Measurements from ENCODE around the gene ELOVL6.
"Not testable (repeated sequence)": the region's sequence is repeated elsewhere in the genome, so short reads cannot be mapped to it uniquely, and the experiment has no call there.

Gene ELOVL6

GRCh38 chr4:110157580-110157979 is 40.8 kb downstream of the ELOVL6 start:
- no peak for DNase-seq

GRCh38 chr4:110157166-110157565 is 41.2 kb downstream of the ELOVL6 start:
- not testable (repeated sequence) for DNase-seq

- no peak for DNase-seq
These were observed 42.0 kb downstream of the ELOVL6 start for GRCh38 chr4:110156442-110156841.

- DNase-seq: no peak
These were observed 42.8 kb downstream of the ELOVL6 start for GRCh38 chr4:110155654-110156053.

GRCh38 chr4:110154582-110154981 is 43.8 kb downstream of the ELOVL6 start:
- DNase-seq: peak; percentile 11

GRCh38 chr4:110152386-110152785 is 46.0 kb downstream of the ELOVL6 start:
- DNase-seq: no peak

- no peak for DNase-seq
These were observed 49.3 kb downstream of the ELOVL6 start for GRCh38 chr4:110149089-110149488.

GRCh38 chr4:110142461-110142860 is 56.0 kb downstream of the ELOVL6 start:
- no peak for DNase-seq

- no peak for DNase-seq
These were observed 58.6 kb downstream of the ELOVL6 start for GRCh38 chr4:110139815-110140214.

GRCh38 chr4:110139111-110139510 is 59.3 kb downstream of the ELOVL6 start:
- DNase-seq: no peak

- no peak for DNase-seq
These were observed 59.9 kb downstream of the ELOVL6 start for GRCh38 chr4:110138551-110138950.

GRCh38 chr4:110137829-110138228 is 60.6 kb downstream of the ELOVL6 start:
- DNase-seq: no peak

GRCh38 chr4:110135523-110135922 is 62.9 kb downstream of the ELOVL6 start:
- no peak for DNase-seq

- no peak for DNase-seq
These were observed 63.3 kb downstream of the ELOVL6 start for GRCh38 chr4:110135076-110135475.

GRCh38 chr4:110134269-110134869 is 64.0 kb downstream of the ELOVL6 start:
- DNase-seq: no peak

- DNase-seq: no peak
These were observed 65.3 kb downstream of the ELOVL6 start for GRCh38 chr4:110132816-110133719.

- no peak for DNase-seq
These were observed 66.5 kb downstream of the ELOVL6 start for GRCh38 chr4:110131916-110132315.

GRCh38 chr4:110130576-110131358 is 67.6 kb downstream of the ELOVL6 start:
- DNase-seq: no peak

GRCh38 chr4:110129544-110129943 is 68.9 kb downstream of the ELOVL6 start:
- DNase-seq: no peak

- no peak for DNase-seq
These were observed 69.9 kb downstream of the ELOVL6 start for GRCh38 chr4:110128472-110128919.

GRCh38 chr4:110128029-110128428 is 70.4 kb downstream of the ELOVL6 start:
- DNase-seq: no peak

GRCh38 chr4:110124711-110125110 is 73.7 kb downstream of the ELOVL6 start:
- DNase-seq: no peak

GRCh38 chr4:110122201-110122600 is 76.2 kb downstream of the ELOVL6 start:
- no peak for DNase-seq

Measured in CD4-positive, alpha-beta T cell treated with Interleukin-21 for 1 hour (primary cell).